ENCODE measurements around the gene DCLK1.
"Not testable (repeated sequence)": the region's sequence is repeated elsewhere in the genome, so short reads cannot be mapped to it uniquely, and the experiment has no call there.

Gene DCLK1

GRCh38 chr13:35983206-35983605, 148.0 kb downstream of the DCLK1 start:
- DNase-seq, result no peak

GRCh38 chr13:35979361-35979951, 151.7 kb downstream of the DCLK1 start:
- no peak for DNase-seq

- DNase-seq, result no peak
Observed at GRCh38 chr13:35978607-35979316, 152.4 kb downstream of the DCLK1 start.

GRCh38 chr13:35977060-35977459, 154.1 kb downstream of the DCLK1 start:
- no peak for DNase-seq

GRCh38 chr13:35976126-35976525, 155.1 kb downstream of the DCLK1 start:
- no peak for DNase-seq

GRCh38 chr13:35966951-35967350, 164.2 kb downstream of the DCLK1 start:
- not testable (repeated sequence) for DNase-seq

- DNase-seq, result no peak
Observed at GRCh38 chr13:35966024-35966423, 165.2 kb downstream of the DCLK1 start.

- DNase-seq, result no peak
Observed at GRCh38 chr13:35965226-35965927, 165.8 kb downstream of the DCLK1 start.

GRCh38 chr13:35964863-35965180, 166.4 kb downstream of the DCLK1 start:
- no peak for DNase-seq

GRCh38 chr13:35964011-35964862, 166.9 kb downstream of the DCLK1 start:
- no peak for DNase-seq

- DNase-seq, result no peak
Observed at GRCh38 chr13:35961461-35962220, 169.5 kb downstream of the DCLK1 start.

- DNase-seq, result no peak
Observed at GRCh38 chr13:35961002-35961401, 170.2 kb downstream of the DCLK1 start.

- no peak for DNase-seq
Observed at GRCh38 chr13:35957996-35958395, 173.2 kb downstream of the DCLK1 start.

GRCh38 chr13:35957241-35957731, 173.9 kb downstream of the DCLK1 start:
- DNase-seq, result no peak

- DNase-seq, result no peak
Observed at GRCh38 chr13:35956074-35956473, 175.1 kb downstream of the DCLK1 start.

- no peak for DNase-seq
Observed at GRCh38 chr13:35954207-35954560, 177.0 kb downstream of the DCLK1 start.

GRCh38 chr13:35953537-35954206, 177.5 kb downstream of the DCLK1 start:
- peak; percentile 99 for DNase-seq

GRCh38 chr13:35947315-35947714, 183.9 kb downstream of the DCLK1 start:
- no peak for DNase-seq

GRCh38 chr13:35945368-35945767, 185.8 kb downstream of the DCLK1 start:
- no peak for DNase-seq

GRCh38 chr13:35941374-35941773, 189.8 kb downstream of the DCLK1 start:
- no peak for DNase-seq

GRCh38 chr13:35940734-35941133, 190.4 kb downstream of the DCLK1 start:
- no peak for DNase-seq
